Stomach smooth muscle (tissue), 2 donors: Measurements from ENCODE around the gene PLXDC1.
"Not testable (repeated sequence)": the region's sequence is repeated elsewhere in the genome, so short reads cannot be mapped to it uniquely, and the experiment has no call there.

Source experiments
- H3K27ac ChIP-seq: one replicate; pipeline ENCODE4 v1.7.0; 2013; ENCODE audit warnings: mild to moderate bottlenecking, low read length, inconsistent platforms
- H3K27me3 ChIP-seq, 2 donors: one replicate each; pipeline ENCODE4 v1.7.0; 2013; ENCODE audit warnings: low read length in 2 of 2; ENCODE audit not compliant: insufficient read depth in 2 of 2, control insufficient read depth in 1 of 2
- H3K36me3 ChIP-seq, 2 donors: one replicate each; pipeline ENCODE4 v1.7.0; 2013; ENCODE audit warnings: low read length in 2 of 2; ENCODE audit not compliant: control insufficient read depth in 2 of 2, insufficient read depth in 2 of 2
- H3K4me1 ChIP-seq: one replicate; pipeline ENCODE4 v1.7.0; 2013; ENCODE audit warnings: low read length; ENCODE audit not compliant: control insufficient read depth, insufficient read depth
- H3K4me3 ChIP-seq, 2 donors: one replicate each; pipeline ENCODE4 v1.7.0; 2013; ENCODE audit warnings: low read length in 2 of 2
- H3K9ac ChIP-seq, 2 donors: one replicate each; pipeline ENCODE4 v1.7.0; 2013; ENCODE audit warnings: low read length in 2 of 2, mild to moderate bottlenecking in 1 of 2
- H3K9me3 ChIP-seq, 2 donors: one replicate each; pipeline ENCODE4 v1.7.0; 2013; ENCODE audit warnings: low read length in 2 of 2; ENCODE audit not compliant: control insufficient read depth in 2 of 2
- donor health status: healthy.
- donor health status: Pancreatic carcinoma.

The PLXDC1 gene

DNA sequence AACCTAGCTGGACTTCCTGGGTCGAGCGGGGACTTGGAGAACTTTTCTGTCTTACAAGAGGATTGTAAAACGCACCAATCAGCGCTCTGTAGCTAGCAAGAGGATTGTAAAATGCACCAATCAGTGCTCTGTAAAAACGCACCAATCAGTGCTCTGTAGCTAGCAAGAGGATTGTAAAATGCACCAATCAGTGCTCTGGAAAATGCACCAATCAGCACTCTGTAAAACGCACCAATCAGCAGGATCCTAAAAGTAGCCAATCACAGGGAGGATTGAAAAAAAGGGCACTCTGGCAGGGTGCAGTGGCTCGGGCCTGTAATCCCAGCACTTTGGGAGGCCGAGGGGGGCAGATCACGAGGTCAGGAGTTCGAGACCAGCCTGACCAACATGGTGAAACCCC is 17.1 kb upstream of the PLXDC1 start:
- H3K4me3 ChIP-seq, result not testable (repeated sequence)

DNA sequence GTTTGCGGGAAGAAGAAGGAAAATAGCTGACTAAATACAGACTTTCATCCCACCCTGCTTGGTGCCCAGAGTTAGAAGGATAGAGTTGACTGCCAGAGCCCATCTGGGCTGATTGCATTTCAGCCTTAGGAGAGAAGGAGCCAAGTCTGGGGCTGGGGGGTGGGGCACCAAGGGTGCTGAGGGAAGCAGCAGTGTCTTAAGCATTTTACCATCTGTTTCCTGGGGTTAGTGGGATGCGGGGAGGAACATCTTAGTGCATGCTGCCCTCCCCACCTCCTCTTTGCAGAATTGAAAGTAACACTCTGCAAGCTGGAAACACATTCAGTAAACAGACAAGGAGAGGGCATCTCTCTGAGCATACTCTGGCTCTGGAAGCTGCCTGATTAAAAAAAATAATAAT is 16.0 kb upstream of the PLXDC1 start:
- no peak overlapping the region for H3K4me3 ChIP-seq
- no peaks in the 10 kb centered on the region for H3K9me3 ChIP-seq
- peaks cover 0 to 5% of the 10 kb centered on the region in 2 donors for H3K27me3 ChIP-seq
- H3K4me1 ChIP-seq, result peaks cover 18% of the 10 kb centered on the region
- H3K9ac ChIP-seq, result no peak overlapping the region
- H3K36me3 ChIP-seq, result no peaks in the 10 kb centered on the region
- H3K27ac ChIP-seq, result no peak overlapping the region

More for the DNA sequence above, 17.1 kb upstream of the PLXDC1 start:
- H3K36me3 ChIP-seq, H3K9me3 ChIP-seq, H3K9ac ChIP-seq, H3K27ac ChIP-seq, H3K27me3 ChIP-seq: not testable (repeated sequence)
- H3K4me1 ChIP-seq, result peaks cover 18% of the 10 kb centered on the region

DNA sequence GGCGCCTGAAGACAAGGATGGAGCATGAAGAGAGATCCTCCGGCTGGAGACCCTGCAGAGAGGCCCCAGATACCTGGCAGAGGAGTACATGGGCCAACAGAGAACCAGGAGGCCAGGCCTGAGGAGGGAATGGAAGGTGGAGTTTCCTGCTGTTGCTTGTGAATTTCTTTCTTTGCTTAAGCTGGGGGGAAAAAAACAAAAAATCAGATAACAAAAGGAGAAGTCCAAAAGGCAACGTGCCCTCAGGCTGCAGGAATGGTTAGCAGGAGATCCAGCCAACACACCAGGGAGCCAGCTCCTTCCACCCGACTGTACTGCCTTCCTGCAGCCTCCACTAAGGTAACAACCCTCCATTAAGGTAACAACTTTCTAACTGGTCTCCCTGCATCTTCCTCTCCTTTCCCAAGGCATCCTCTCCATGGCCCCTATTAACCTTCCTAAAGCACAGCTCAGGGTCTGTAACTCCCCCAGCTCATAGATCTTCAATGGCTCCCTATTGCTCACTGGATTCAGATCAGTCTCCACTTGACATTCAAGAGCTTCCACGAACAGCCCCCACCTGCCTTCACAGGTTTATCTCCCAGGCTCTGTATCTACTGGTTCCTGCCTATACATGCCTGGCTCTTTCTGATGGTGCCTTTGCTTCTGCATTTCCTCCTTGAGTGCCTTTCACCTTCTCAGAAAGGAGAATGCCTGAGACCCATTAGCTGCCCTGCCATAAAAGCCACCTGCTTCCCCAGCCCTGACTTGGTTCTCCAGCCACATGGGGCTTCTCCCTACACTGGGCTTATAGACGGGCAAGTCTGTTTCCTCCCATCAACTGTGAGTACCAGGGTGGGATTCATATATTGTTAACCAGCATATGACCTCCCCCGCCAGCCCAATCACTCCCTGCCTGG is 15.2 kb upstream of the PLXDC1 start:
- Histone ChIP-seq H3K4me1 (peaks cover 18% of the 10 kb centered on the region), H3K4me3 (no peak overlapping the region), H3K36me3 (no peaks in the 10 kb centered on the region), H3K27me3 (peaks cover 0 to under 1% of the 10 kb centered on the region in 2 donors), H3K9ac (no peak overlapping the region), H3K9me3 (no peaks in the 10 kb centered on the region), H3K27ac (no peak overlapping the region)

- Histone ChIP-seq H3K9ac (peak within 1 kb of the TSS; percentile 62 to 80), H3K27me3 (no peaks in the 10 kb centered on the region), H3K27ac (no peak within 1 kb of the TSS), H3K4me1 (peaks cover 18% of the 10 kb centered on the region), H3K4me3 (peak within 1 kb of the TSS; percentile 83 to 88), H3K9me3 (no peaks in the 10 kb centered on the region), H3K36me3 (no peaks in the 10 kb centered on the region)
Measured at GRCh38 chr17:39165841-39166349, 14.5 kb upstream of the PLXDC1 start, which contains the start of gene ARL5C. ARL5C (minus strand) TSS chr17:39166161; CDS start chr17:39165760, 401 bp downstream.

DNA sequence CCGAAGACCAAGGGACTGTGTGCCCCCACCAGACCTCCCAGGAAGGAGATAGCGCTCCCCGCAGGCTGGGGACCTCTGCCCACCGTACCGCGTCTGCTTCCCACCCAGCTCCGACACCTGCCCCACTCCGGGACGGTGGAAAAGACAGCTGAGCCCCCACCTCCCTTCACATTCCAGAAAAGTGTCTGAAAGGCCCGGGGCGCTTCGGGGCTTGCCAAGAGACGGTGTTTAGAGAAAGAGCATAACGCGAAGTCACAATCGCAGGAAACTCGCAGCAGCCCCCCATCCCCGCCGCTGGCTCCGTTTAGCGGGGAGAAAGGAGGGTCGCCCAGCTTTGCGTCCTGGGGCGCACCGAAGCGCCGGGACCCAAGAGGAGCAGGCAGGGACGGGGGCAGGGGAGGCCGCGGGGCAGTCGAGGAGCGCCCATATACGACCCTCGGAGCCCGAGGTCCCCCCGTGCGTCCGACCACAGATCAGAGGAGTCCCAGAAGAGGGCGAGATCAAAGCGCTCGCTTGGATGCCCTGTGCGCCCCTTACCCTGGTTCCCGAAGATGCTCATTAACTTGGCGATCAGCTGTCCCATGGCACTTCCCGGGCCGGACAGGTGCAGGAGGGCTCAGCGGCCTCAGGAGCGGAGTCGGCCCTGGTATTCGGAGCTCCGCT is 13.9 kb upstream of the PLXDC1 start:
- Histone ChIP-seq H3K4me1 (peaks cover 18% of the 10 kb centered on the region), H3K27me3 (no peaks in the 10 kb centered on the region), H3K36me3 (no peaks in the 10 kb centered on the region), H3K9me3 (no peaks in the 10 kb centered on the region), H3K27ac (no peak overlapping the region), H3K9ac (peak overlapping the region; percentile 62 to 80), H3K4me3 (peak overlapping the region; percentile 83 to 88)

GRCh38 chr17:39164675-39165143 is 13.3 kb upstream of the PLXDC1 start:
- Histone ChIP-seq H3K9ac (peak overlapping the region; percentile 62 to 80), H3K27me3 (no peaks in the 10 kb centered on the region), H3K36me3 (no peaks in the 10 kb centered on the region), H3K4me3 (peak overlapping the region; percentile 83 to 88), H3K27ac (no peak overlapping the region), H3K4me1 (peaks cover 18% of the 10 kb centered on the region), H3K9me3 (no peaks in the 10 kb centered on the region)

DNA sequence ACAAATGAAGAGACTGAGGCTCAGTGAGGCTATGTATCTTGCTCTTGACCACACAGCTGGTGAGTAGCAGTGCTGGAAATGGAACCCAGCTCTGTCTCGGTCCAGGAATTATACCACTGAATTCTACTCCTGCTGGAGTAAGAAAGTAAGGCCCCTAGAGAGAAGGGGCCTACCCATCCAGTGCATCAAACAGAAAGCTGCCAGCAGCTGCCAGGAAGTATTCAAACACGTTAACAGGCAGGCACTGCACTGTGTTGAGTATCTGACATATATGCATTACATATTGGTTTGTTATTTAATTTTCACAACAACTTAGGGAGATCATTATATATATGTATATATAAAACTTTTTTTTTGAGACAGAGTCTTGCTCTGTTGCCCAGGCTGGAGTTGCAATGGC is 10.5 kb upstream of the PLXDC1 start:
- H3K4me3 ChIP-seq, result no peak overlapping the region
- H3K27ac ChIP-seq, result no peak overlapping the region
- H3K9ac ChIP-seq, result no peak overlapping the region
- H3K9me3 ChIP-seq, result no peaks in the 10 kb centered on the region
- peaks cover 18% of the 10 kb centered on the region for H3K4me1 ChIP-seq
- no peaks in the 10 kb centered on the region for H3K27me3 ChIP-seq
- H3K36me3 ChIP-seq, result no peaks in the 10 kb centered on the region

DNA sequence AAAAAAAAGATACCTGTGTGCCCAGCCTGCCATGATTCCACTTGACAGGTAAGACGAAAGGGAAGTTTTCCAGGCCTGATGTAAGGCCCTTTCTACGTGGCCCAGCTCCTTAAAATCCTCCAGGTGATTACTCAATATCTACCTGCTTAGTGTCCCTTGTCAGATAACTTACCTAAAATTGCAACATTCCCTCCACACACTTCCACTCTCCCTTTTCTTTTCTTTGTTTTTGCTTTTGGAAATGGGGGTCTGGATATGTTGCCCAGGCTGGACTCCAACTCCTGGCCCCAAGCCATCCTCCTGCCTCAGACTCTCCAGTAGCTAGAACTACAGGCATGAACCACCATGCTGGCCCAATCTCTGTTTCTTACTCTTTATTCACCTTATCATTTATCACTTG is 7.2 kb upstream of the PLXDC1 start:
- Histone ChIP-seq H3K4me3 (no peak overlapping the region), H3K36me3 (no peaks in the 10 kb centered on the region), H3K4me1 (no peaks in the 10 kb centered on the region), H3K9ac (no peak overlapping the region), H3K27me3 (no peaks in the 10 kb centered on the region), H3K9me3 (no peaks in the 10 kb centered on the region), H3K27ac (no peak overlapping the region)

GRCh38 chr17:39156491-39156890 is 5.1 kb upstream of the PLXDC1 start:
- no peaks in the 10 kb centered on the region for H3K9me3 ChIP-seq
- H3K4me3 ChIP-seq, result no peak overlapping the region
- no peaks in the 10 kb centered on the region for H3K27me3 ChIP-seq
- no peak overlapping the region for H3K27ac ChIP-seq
- no peaks in the 10 kb centered on the region for H3K36me3 ChIP-seq
- H3K4me1 ChIP-seq, result peaks cover 19% of the 10 kb centered on the region
- no peak overlapping the region for H3K9ac ChIP-seq

DNA sequence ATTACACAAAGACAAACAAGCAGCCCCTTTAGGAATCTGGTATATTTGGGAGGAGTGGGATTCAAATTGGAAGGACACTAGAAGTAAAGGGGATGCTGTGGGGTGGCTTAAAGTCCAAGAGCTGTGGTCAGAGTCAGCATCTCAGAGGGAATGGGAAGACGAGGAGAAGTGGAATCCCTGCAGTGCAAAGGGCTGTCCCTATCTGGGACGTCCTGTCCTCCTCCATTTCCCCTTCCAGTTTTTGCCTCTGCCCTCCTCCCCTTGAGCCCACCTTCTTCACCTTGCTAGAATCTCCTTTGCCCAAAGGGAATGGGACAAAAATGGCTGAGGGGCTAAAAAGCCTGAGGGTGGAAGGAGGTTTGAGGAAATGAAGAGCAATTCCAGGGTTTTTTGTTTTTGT is 4.2 kb upstream of the PLXDC1 start:
- peaks cover 4 to 7% of the 10 kb centered on the region in 2 donors for H3K27me3 ChIP-seq
- no peak overlapping the region for H3K27ac ChIP-seq
- no peaks in the 10 kb centered on the region for H3K9me3 ChIP-seq
- no peak overlapping the region for H3K9ac ChIP-seq
- no peak overlapping the region for H3K4me3 ChIP-seq
- H3K36me3 ChIP-seq, result no peaks in the 10 kb centered on the region
- peaks cover 27% of the 10 kb centered on the region for H3K4me1 ChIP-seq
